Caco-2 (cell line): Measurements from ENCODE around the gene SNAP29. TPM values are rescaled to one million over a fixed set of nuclear protein-coding genes. Genes with fewer than 3 reads are reported as not detected.

Experiments used
- BruUV-seq: library from RNA; stranded (reverse); fragments of 400-500 nt; replicated peaks from 2 replicates; lab custom pipeline; 2021; lab: Mats Ljungman, UMichigan
- CTCF ChIA-PET: fragments of 300-600 bp; sonication (Branson Sonifier 250); formaldehyde crosslinking; loops from one replicate; lab custom pipeline; 2022; ENCODE audit warnings: antibody characterized with exemption; lab: Charles Lee
- POLR2A ChIA-PET: fragments of 300-600 bp; sonication (Branson Sonifier 250); formaldehyde crosslinking; loops from one replicate; lab custom pipeline; 2022; ENCODE audit warnings: antibody characterized with exemption; lab: Charles Lee
- DNase-seq, 2 experiments: peaks; one replicate each; pipeline versions ENCODE4 v3.0.0 to v3.0.0-alpha.2; 2020 to 2022
- H3K27me3 ChIP-seq: replicated peaks from 2 replicates; pipeline ENCODE4 v1.6.0; 2011; ENCODE audit warnings: low read length; ENCODE audit not compliant: control insufficient read depth, insufficient read depth
- H3K36me3 ChIP-seq: 2 replicates; pipeline ENCODE4 v1.5.1; 2011; ENCODE audit warnings: low read length; ENCODE audit not compliant: control insufficient read depth, insufficient read depth
- H3K4me1 ChIP-seq: fragments of 250-450 bp; sonication (Bioruptor Pico); 2 replicates; pipeline ENCODE4 v1.5.1; 2020; ENCODE audit warnings: mild to moderate bottlenecking
- H3K4me3 ChIP-seq: 2 replicates; pipeline ENCODE4 v1.5.1; 2011; ENCODE audit warnings: low read depth, mild to moderate bottlenecking, control low read depth, low read length
- H3K9me3 ChIP-seq: fragments of 250-450 bp; sonication (Bioruptor Pico); 2 replicates; pipeline ENCODE4 v1.5.1; 2020; ENCODE audit warnings: mild to moderate bottlenecking, moderate library complexity
- H3K27ac Mint-ChIP-seq: one replicate; pipeline ENCODE4 v1.8.0; 2022; ENCODE audit warnings: mixed read lengths; ENCODE audit not compliant: unreplicated experiment
- H3K27me3 Mint-ChIP-seq: one replicate; pipeline ENCODE4 v1.8.0; 2022; ENCODE audit warnings: mixed read lengths; ENCODE audit not compliant: insufficient read depth, unreplicated experiment
- H3K36me3 Mint-ChIP-seq: one replicate; pipeline ENCODE4 v1.8.0; 2022; ENCODE audit warnings: mild to moderate bottlenecking, mixed read lengths; ENCODE audit not compliant: insufficient read depth, unreplicated experiment
- H3K4me1 Mint-ChIP-seq: one replicate; pipeline ENCODE4 v1.8.0; 2022; ENCODE audit warnings: low read depth, mixed read lengths; ENCODE audit not compliant: unreplicated experiment
- H3K4me3 Mint-ChIP-seq: one replicate; pipeline ENCODE4 v1.8.0; 2022; ENCODE audit warnings: mild to moderate bottlenecking, moderate library complexity, mixed read lengths; ENCODE audit not compliant: unreplicated experiment
- H3K9me3 Mint-ChIP-seq: one replicate; pipeline ENCODE4 v1.8.0; 2022; ENCODE audit warnings: mixed read lengths; ENCODE audit not compliant: unreplicated experiment
- intact Hi-C: fragments of 100-400 bp; cut with micrococcal nuclease; formaldehyde crosslinking; loops from one replicate; pipeline ENCODE4 v1.10.0; 2022; ENCODE audit not compliant: unreplicated experiment
- total RNA-seq: library from RNA; stranded (reverse); gene quantifications from 2 replicates; pipeline ENCODE4 v1.2.3, GENCODE V29; 2022
- TF ChIP-seq, protein P1 (sequence below), 2 experiments: fragments of 200-600 bp in 1 of 2; IDR thresholded peaks; 1 replicate in 1 of 2; 2 replicates in 1 of 2; pipeline versions ENCODE4 v1.5.1 to v1.8.0; 2011 to 2022; ENCODE audit warnings: antibody characterized with exemption in 1 of 2, control low read depth in 1 of 2, inconsistent platforms in 1 of 2, low read depth in 1 of 2, low read length in 1 of 2, mild to moderate bottlenecking in 1 of 2, moderate library complexity in 1 of 2; ENCODE audit not compliant: insufficient read depth in 1 of 2, severe bottlenecking in 1 of 2, unreplicated experiment in 1 of 2

Gene SNAP29
- total RNA-seq, 1 experiment from 2014 or later, result 26.2 TPM

DNA sequence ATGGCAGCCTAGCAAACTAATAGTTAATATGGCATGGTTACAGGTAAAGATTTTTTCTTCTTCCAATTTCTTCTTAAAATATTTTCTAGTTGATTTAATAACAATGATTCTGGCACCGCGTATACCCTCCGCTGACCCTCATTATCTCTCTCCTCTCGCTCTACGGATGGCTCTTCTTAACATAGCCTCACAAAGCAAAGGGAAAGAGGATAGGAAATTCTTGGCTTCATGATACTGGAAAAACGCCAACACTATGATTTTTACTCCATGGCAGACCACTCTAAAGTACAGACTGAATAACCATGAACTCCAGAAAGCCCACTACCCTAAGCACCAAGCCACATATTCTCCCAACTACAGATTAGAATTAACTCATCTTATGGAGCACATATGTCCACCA, 6.3 kb upstream of the SNAP29 start:
- TF ChIP-seq, protein P1, sequence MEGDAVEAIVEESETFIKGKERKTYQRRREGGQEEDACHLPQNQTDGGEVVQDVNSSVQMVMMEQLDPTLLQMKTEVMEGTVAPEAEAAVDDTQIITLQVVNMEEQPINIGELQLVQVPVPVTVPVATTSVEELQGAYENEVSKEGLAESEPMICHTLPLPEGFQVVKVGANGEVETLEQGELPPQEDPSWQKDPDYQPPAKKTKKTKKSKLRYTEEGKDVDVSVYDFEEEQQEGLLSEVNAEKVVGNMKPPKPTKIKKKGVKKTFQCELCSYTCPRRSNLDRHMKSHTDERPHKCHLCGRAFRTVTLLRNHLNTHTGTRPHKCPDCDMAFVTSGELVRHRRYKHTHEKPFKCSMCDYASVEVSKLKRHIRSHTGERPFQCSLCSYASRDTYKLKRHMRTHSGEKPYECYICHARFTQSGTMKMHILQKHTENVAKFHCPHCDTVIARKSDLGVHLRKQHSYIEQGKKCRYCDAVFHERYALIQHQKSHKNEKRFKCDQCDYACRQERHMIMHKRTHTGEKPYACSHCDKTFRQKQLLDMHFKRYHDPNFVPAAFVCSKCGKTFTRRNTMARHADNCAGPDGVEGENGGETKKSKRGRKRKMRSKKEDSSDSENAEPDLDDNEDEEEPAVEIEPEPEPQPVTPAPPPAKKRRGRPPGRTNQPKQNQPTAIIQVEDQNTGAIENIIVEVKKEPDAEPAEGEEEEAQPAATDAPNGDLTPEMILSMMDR (IDR thresholded peaks at IDR 0.05; ENCODE audit: insufficient read depth in 1 of 2, low read depth in 1 of 2, low read length in 1 of 2, severe bottlenecking in 1 of 2, unreplicated experiment in 1 of 2), result no peak
- Mint-ChIP-seq H3K36me3 (no peaks in the 10 kb centered on the region), H3K4me3 (no peak overlapping the region), H3K27ac (no peak overlapping the region), H3K27me3 (no peaks in the 10 kb centered on the region), H3K4me1 (peaks cover 23% of the 10 kb centered on the region), H3K9me3 (no peaks in the 10 kb centered on the region)
- POLR2A ChIA-PET, result no interaction called here
- H3K4me1 ChIP-seq, result peaks cover 11% of the 10 kb centered on the region
- H3K4me3 ChIP-seq, result no peak overlapping the region
- intact Hi-C loops, result loop anchor here (5.0 kb wide), 1 partner anchor 50 kb away; no protein-coding TSS in a partner anchor
- no peaks in the 10 kb centered on the region for H3K27me3 ChIP-seq
- no TSS peak for BruUV-seq
- no peak for DNase-seq
- H3K36me3 ChIP-seq, result no peaks in the 10 kb centered on the region; the same call in 1 of the 2 replicates
- no peaks in the 10 kb centered on the region for H3K9me3 ChIP-seq
- CTCF ChIA-PET, result interaction anchor here (1.4 kb wide), 1 partner anchor 48 kb away, joined by 4 read pairs; no protein-coding TSS in a partner anchor

DNA sequence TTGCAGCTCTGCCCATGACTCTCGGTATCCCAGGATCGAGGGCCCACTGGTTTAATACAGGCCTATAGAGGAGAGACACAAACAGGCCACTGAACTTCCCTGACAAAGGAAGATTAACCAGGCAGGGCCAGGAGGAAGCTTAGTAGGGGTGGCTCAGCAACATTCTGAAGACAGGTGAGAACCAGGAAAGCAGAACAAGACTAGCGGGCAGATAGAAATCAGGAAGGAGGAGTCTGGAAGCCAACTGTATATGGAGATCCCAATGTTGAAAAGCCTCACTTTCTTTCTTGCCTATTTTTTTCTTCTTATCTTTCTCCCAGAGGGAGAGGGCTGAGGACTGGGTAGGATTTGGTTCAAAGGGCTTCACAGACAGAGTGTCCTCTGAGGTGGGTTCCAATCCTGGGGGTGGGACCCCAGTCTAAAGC, 5.6 kb upstream of the SNAP29 start:
- Mint-ChIP-seq H3K9me3 (no peaks in the 10 kb centered on the region), H3K4me1 (peaks cover 29% of the 10 kb centered on the region), H3K4me3 (no peak overlapping the region), H3K27me3 (no peaks in the 10 kb centered on the region), H3K27ac (peak overlapping the region; percentile 1), H3K36me3 (peaks cover 4% of the 10 kb centered on the region)
- no peaks in the 10 kb centered on the region for H3K9me3 ChIP-seq
- no peaks in the 10 kb centered on the region for H3K27me3 ChIP-seq
- peaks cover 15% of the 10 kb centered on the region for H3K4me1 ChIP-seq
- H3K36me3 ChIP-seq, result no peaks in the 10 kb centered on the region; the same call in 1 of the 2 replicates
- CTCF ChIA-PET, result no interaction called here
- intact Hi-C loops, result loop anchor here (5.0 kb wide), 1 partner anchor 51 kb away; no protein-coding TSS in a partner anchor
- DNase-seq, result no peak
- no TSS peak for BruUV-seq
- TF ChIP-seq, protein P1 (IDR thresholded peaks at IDR 0.05; ENCODE audit: insufficient read depth in 1 of 2, low read depth in 1 of 2, low read length in 1 of 2, severe bottlenecking in 1 of 2, unreplicated experiment in 1 of 2), result no peak
- POLR2A ChIA-PET, result no interaction called here
- no peak overlapping the region for H3K4me3 ChIP-seq

GRCh38 chr22:20857247-20857643, 1.6 kb upstream of the SNAP29 start:
- Histone ChIP-seq H3K27me3 (no peaks in the 10 kb centered on the region), H3K4me3 (peak overlapping the region; percentile 88), H3K36me3 (no peaks in the 10 kb centered on the region; the same call in 1 of the 2 replicates), H3K9me3 (no peaks in the 10 kb centered on the region), H3K4me1 (peaks cover 15% of the 10 kb centered on the region)
- H3K4me3 Mint-ChIP-seq, result peak overlapping the region; percentile 82
- H3K9me3 Mint-ChIP-seq, result no peaks in the 10 kb centered on the region
- peak overlapping the region; percentile 73 for H3K27ac Mint-ChIP-seq
- CTCF ChIA-PET, result interaction anchor here (0.7 kb wide), 1 partner anchor 22 kb away, joined by 3 read pairs; no protein-coding TSS in a partner anchor
- POLR2A ChIA-PET, result no interaction called here
- no TSS peak for BruUV-seq
- intact Hi-C loops, result loop anchor here (5.0 kb wide), 1 partner anchor 95 kb away; no protein-coding TSS in a partner anchor
- H3K27me3 Mint-ChIP-seq, result no peaks in the 10 kb centered on the region
- TF ChIP-seq, protein P1 (IDR thresholded peaks at IDR 0.05; ENCODE audit: insufficient read depth in 1 of 2, low read depth in 1 of 2, low read length in 1 of 2, severe bottlenecking in 1 of 2, unreplicated experiment in 1 of 2), result no peak
- peaks cover 19% of the 10 kb centered on the region for H3K36me3 Mint-ChIP-seq
- peaks cover 29% of the 10 kb centered on the region for H3K4me1 Mint-ChIP-seq
- DNase-seq, result no peak
